Keratinocyte (primary cell): ENCODE measurements around the gene KCNN2. TPM values are rescaled to one million over a fixed set of nuclear protein-coding genes. Genes with fewer than 3 reads are reported as not detected.

Experiments used
- DNase-seq: peaks from one replicate; pipeline ENCODE4 v3.0.0-alpha.2; 2011; ENCODE audit warnings: low read depth, missing footprints, low spot score
- FAIRE-seq: peaks from 2 replicates; lab custom pipeline; 2011; peaks lifted over from hg19 to GRCh38; lab: Jason Lieb, UNC
- H2AFZ ChIP-seq: 2 replicates; pipeline ENCODE4 v1.6.0; 2012; ENCODE audit warnings: low read length, control low read depth, inconsistent platforms; ENCODE audit not compliant: control insufficient read depth
- H3K27ac ChIP-seq: 2 replicates; pipeline ENCODE4 v1.5.1; 2011; ENCODE audit warnings: low read length; ENCODE audit not compliant: control insufficient read depth, insufficient read depth
- H3K27me3 ChIP-seq: 3 replicates; pipeline ENCODE4 v1.6.0; 2011; ENCODE audit warnings: low read length; ENCODE audit not compliant: control insufficient read depth, insufficient read depth; ENCODE audit errors: extremely low read depth
- H3K36me3 ChIP-seq, 2 experiments: 2 replicates in 1 of 2; 3 replicates in 1 of 2; pipeline ENCODE4 v1.5.1; 2011; ENCODE audit warnings: low read length in 2 of 2, mild to moderate bottlenecking in 1 of 2; ENCODE audit not compliant: control insufficient read depth in 2 of 2, insufficient read depth in 2 of 2; ENCODE audit errors: extremely low read depth in 1 of 2
- H3K4me1 ChIP-seq: 3 replicates; pipeline ENCODE4 v1.5.1; 2011; ENCODE audit warnings: low read length; ENCODE audit not compliant: control insufficient read depth, insufficient read depth; ENCODE audit errors: extremely low read depth
- H3K4me2 ChIP-seq: 3 replicates; pipeline ENCODE4 v1.6.0; 2011; ENCODE audit warnings: low read depth, low read length; ENCODE audit not compliant: control insufficient read depth, insufficient read depth; ENCODE audit errors: extremely low read depth
- H3K4me3 ChIP-seq, 3 experiments: fragments of 200-600 bp in 1 of 3; sonication (generic) in 1 of 3; 2 replicates in 2 of 3; 3 replicates in 1 of 3; pipeline ENCODE4 v1.5.1; 2011 to 2016; ENCODE audit warnings: low read length in 3 of 3, mild to moderate bottlenecking in 3 of 3, control low read depth in 2 of 3, inconsistent platforms in 1 of 3, low read depth in 1 of 3, mixed read lengths in 1 of 3, mixed run types in 1 of 3, moderate library complexity in 1 of 3; ENCODE audit not compliant: control insufficient read depth in 2 of 3, insufficient read depth in 2 of 3; ENCODE audit errors: extremely low read depth in 1 of 3
- H3K79me2 ChIP-seq: 2 replicates; pipeline ENCODE4 v1.6.0; 2012; ENCODE audit warnings: low read length; ENCODE audit not compliant: control insufficient read depth, insufficient read depth
- H3K9ac ChIP-seq: 3 replicates; pipeline ENCODE4 v1.6.0; 2011; ENCODE audit warnings: low read length; ENCODE audit not compliant: control insufficient read depth, insufficient read depth; ENCODE audit errors: extremely low read depth
- H3K9me1 ChIP-seq: 3 replicates; pipeline ENCODE4 v1.6.0; 2011; ENCODE audit warnings: low read length; ENCODE audit not compliant: control insufficient read depth, insufficient read depth; ENCODE audit errors: extremely low read depth
- H3K9me3 ChIP-seq: 2 replicates; pipeline ENCODE4 v1.5.1; 2012; ENCODE audit warnings: low read depth, low read length; ENCODE audit not compliant: control insufficient read depth
- H4K20me1 ChIP-seq: 3 replicates; pipeline ENCODE4 v1.6.0; 2011; ENCODE audit warnings: low read length; ENCODE audit not compliant: control insufficient read depth, insufficient read depth; ENCODE audit errors: extremely low read depth
- CTCF ChIP-seq, 3 experiments: IDR thresholded peaks in 1 of 3; conservative IDR thresholded peaks in 1 of 3; optimal IDR thresholded peaks in 1 of 3; 2 replicates in 2 of 3; 3 replicates in 1 of 3; pipeline versions ENCODE3 to v1.5.1; 2011; ENCODE audit warnings: low read length in 3 of 3, mild to moderate bottlenecking in 3 of 3, moderate library complexity in 2 of 3, control low read depth in 1 of 3, inconsistent platforms in 1 of 3; ENCODE audit not compliant: insufficient read depth in 2 of 3; ENCODE audit errors: extremely low read depth in 1 of 3
- EZH2 ChIP-seq: IDR thresholded peaks from one replicate; pipeline ENCODE4 v1.6.1; 2012; ENCODE audit warnings: inconsistent platforms, mild to moderate bottlenecking, low read length, moderate library complexity
- dilution Hi-C: fragments of 300-500 bp; cut with MboI; formaldehyde crosslinking; loops from one replicate; pipeline ENCODE4 v1.7.0; 2020; ENCODE audit warnings: low sequenced_read_pairs; ENCODE audit not compliant: extremely low pct_ligation_motif_present
- polyA plus RNA-seq, 5 experiments: library from polyadenylated mRNA; depleted of rRNA in 3 of 5; stranded (reverse) in 3 of 5; stranded (forward) in 1 of 5; unstranded in 1 of 5; fragments of >200 nt; gene quantifications; 1 replicate in 1 of 5; 2 replicates in 3 of 5; 3 replicates in 1 of 5; pipeline versions ENCODE4 v1.2.1 to v1.2.3, GENCODE V29; 2011 to 2012; ENCODE audit warnings: missing spikeins in 2 of 5, low read depth in 1 of 5, low replicate concordance in 1 of 5

The KCNN2 gene
- polyA plus RNA-seq, 1 donor (not counting 4 experiments of a cell fraction or from before 2014, with no cell fraction given) = 0.09 TPM

DNA sequence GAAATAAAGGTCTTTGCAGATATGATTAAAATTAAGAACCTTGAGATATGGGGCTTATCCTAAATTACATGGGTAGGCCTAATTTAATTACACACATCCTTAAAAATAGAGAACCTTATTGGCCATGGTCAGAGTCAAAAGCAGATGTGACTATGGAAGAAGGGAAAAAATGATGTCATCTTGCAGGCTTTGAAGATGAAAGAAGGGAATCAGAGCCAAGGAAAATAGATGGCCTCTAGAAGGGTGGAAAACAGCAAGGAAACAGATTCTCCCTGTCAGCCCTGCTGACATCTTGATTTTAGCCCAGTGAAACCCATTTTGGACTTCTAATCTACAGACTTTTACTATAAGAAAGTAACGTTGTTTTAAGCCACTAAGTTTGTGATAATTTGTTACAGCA lies 37.6 kb upstream of the KCNN2 start:
- H3K27me3 ChIP-seq = no peaks in the 10 kb centered on the region
- dilution Hi-C loops = no loop called here
- TF ChIP-seq EZH2 (no peak), CTCF (optimal IDR thresholded peaks at IDR 0.05 in 1 of 3, IDR thresholded peaks at IDR 0.05 in 1 of 3, conservative IDR thresholded peaks at IDR 0.05 in 1 of 3; ENCODE audit: extremely low read depth in 1 of 3, insufficient read depth in 2 of 3, low read length in 3 of 3) (no peak)
- H3K9ac ChIP-seq = no peak overlapping the region
- no peaks in the 10 kb centered on the region for H3K4me1 ChIP-seq
- FAIRE-seq = no peak
- H2AFZ ChIP-seq = no peak overlapping the region
- no peak overlapping the region for H3K4me3 ChIP-seq
- no peak overlapping the region for H3K27ac ChIP-seq
- no peaks in the 10 kb centered on the region for H3K36me3 ChIP-seq
- no peak overlapping the region for H3K4me2 ChIP-seq
- no peaks in the 10 kb centered on the region for H3K79me2 ChIP-seq
- DNase-seq = no peak
- H4K20me1 ChIP-seq = no peaks in the 10 kb centered on the region
- H3K9me1 ChIP-seq = no peaks in the 10 kb centered on the region
- H3K9me3 ChIP-seq = no peaks in the 10 kb centered on the region

DNA sequence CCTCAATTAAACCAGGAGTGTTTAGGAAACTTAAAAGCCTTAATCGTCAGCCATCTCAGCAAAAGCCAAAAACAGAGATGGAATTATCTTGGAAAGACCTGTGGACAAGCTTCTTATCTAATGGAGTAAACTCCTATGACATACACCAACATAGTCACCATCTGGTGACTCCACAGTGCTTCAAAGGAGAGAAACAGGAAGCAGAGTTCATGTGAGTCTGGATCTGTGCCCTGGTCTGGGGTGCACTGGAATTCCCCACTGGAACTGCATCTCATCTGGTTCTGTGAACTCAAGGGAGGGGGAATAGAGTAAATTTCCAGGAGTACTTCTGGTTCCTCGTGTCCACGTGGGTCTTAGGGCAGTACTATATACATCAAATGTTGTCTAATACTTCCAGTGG lies 36.3 kb upstream of the KCNN2 start:
- no peak for DNase-seq
- H3K9ac ChIP-seq = no peak overlapping the region

More for the DNA sequence above, 36.3 kb upstream of the KCNN2 start:
- Histone ChIP-seq H2AFZ (no peak overlapping the region), H3K4me2 (no peak overlapping the region), H3K9me3 (no peaks in the 10 kb centered on the region), H4K20me1 (no peaks in the 10 kb centered on the region), H3K36me3 (no peaks in the 10 kb centered on the region), H3K4me1 (no peaks in the 10 kb centered on the region), H3K9me1 (no peaks in the 10 kb centered on the region), H3K4me3 (no peak overlapping the region), H3K27ac (no peak overlapping the region), H3K79me2 (no peaks in the 10 kb centered on the region), H3K27me3 (no peaks in the 10 kb centered on the region)
- TF ChIP-seq EZH2 (no peak), CTCF (optimal IDR thresholded peaks at IDR 0.05 in 1 of 3, IDR thresholded peaks at IDR 0.05 in 1 of 3, conservative IDR thresholded peaks at IDR 0.05 in 1 of 3; ENCODE audit: extremely low read depth in 1 of 3, insufficient read depth in 2 of 3, low read length in 3 of 3) (no peak)
- dilution Hi-C loops = no loop called here
- no peak for FAIRE-seq
